IPS DF 4.7 (cell line): ENCODE data around the gene KRTAP13-3.

ENCODE experiments used
- DNase-seq: peaks from one replicate; pipeline ENCODE4 v3.0.0-alpha.2; 2013; ENCODE audit warnings: low spot score; ENCODE audit errors: extremely low read depth

KRTAP13-3 gene, protein sequence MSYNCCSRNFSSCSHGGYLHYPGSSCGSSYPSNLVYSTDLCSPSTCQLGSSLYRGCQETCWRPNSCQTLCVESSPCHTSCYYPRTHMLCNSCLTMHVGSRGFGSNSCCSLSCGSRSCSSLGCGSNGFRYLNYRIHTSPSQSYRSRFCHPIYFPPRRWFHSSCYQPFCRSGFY

DNA sequence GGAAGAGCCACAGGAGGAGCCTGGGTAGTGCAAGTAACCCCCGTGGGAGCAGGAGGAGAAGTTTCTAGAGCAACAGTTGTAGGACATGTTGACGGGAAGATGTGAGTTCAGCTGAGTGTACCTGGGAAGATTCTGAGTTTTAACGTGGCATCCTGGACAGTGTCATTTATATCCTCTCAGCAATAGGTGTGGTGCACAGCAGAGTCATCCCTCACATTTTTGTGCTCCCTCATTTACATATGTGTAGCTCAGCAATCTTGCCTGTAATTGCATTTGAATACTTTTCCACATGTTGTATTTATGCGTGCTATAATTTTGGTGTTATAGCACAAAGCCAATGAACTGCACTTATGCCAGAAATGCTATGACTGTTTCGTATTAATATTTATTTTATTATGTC is at the start of gene KRTAP13-3:
TSS of gene KRTAP13-3 (minus strand) at position 101 of the 400 bp plus-strand sequence. CDS start at position 87, 14 bp downstream.
- no peak for DNase-seq

DNA sequence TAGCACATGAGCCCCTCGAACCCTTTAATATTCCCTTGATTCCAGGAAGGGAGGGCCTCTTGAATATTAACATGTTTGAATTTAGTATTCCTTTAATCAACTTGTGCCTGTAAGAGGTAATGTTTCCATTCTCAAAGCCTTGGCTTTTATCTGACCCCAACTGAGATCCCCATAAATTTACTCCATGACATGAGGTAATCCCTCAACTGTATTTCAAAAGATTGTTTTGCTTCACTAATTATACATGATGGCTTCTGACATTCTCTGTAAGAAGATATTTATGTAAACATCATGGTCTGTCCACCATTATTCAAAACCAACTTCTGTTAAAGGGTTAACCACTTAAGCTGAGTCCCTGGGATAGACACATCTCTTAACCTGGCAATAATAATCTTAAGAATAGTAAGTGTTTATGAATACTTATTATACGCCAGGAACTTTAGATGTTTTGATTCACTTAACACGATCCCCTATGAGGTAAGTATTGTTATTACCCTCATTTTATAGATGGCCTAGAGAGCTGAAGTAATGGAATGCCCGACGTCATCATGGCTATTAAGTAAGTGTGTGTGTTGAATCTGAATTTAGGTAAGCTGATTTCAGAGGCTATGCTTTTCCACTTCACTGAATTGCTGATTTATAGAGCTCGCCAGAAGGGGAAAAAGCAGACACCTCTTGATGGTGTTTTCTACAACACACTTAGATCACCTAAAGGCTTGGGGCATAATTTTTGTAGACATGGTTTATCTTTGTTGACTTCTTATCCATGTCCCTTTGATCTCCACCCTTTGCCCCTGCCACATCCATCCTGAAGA is 43.4 kb upstream of the KRTAP13-3 start:
- no peak for DNase-seq

DNA sequence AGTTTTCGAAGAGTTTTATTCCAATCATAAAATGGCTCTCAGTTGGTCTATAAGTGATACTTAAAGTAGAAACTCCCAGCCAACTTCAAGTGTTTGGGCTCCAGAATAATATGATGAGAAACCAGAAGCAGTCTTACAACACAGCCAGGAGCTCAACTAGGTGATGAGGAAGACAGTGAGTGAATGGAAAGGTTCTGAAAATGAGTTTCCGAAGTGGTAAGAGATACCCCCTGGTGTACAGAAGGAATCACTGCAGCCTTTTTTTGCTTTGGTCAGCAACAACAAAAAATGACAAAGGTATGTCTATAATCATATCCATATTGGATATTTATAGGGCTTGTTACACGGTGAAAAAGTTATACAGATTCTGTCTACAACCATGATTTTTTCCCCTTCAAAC is 38.0 kb upstream of the KRTAP13-3 start:
- DNase-seq: no peak

DNA sequence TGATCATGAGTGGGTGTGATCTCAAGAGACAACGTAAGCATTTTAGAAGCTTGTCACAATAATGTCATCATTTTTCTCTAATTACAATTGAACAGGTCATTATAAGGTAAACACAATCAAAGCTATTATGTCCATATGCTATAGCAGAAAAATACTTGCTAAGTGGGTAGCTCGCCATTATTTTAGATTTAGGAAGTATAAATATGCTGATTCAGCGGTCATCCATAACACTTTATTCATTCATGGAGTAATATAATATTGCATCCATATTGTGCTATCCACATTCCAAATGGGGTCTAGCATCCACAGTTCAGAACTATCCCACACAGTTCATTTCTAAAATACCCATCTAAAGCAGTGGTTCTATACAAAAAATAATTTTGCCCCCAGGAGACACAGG is 22.8 kb upstream of the KRTAP13-3 start:
- DNase-seq: no peak

DNA sequence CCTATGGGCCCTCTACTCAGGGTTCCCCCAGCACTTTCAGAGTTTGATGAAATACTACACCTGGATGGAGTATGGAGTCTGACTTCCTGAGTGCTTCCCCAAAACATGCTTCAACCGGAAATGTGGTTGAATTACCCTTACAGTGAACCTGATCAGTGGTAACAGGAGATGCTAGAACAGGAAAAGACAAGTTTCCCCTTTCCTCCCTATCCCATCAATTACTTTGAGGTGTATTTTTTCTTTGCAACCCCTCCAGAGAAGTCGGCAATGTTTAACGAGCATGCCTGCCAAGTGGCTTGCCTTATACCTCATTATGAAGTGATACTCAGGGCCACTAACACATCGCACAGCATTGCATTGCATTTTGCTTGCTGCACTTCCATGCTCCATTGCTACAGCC is 21.3 kb upstream of the KRTAP13-3 start:
- DNase-seq: no peak

DNA sequence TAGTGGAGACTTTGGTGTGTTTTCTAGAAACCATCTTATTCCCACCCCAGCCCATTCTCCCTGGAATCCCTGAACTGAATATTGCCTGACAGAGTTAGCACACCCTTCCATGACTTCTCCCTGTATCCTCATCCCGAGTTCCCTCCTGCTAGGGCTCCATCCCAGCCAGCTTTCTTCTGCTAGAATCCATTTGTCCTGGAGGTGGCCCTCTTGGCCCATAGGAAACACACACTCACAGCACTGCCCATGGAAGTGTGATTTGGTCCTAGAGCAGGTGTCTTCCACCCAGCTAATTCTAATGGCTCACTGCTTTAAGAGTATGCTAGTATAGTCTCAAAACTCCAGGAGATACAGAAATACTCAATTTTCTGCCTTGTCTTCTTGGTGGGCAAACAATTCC is 18.5 kb upstream of the KRTAP13-3 start:
- no peak for DNase-seq

DNA sequence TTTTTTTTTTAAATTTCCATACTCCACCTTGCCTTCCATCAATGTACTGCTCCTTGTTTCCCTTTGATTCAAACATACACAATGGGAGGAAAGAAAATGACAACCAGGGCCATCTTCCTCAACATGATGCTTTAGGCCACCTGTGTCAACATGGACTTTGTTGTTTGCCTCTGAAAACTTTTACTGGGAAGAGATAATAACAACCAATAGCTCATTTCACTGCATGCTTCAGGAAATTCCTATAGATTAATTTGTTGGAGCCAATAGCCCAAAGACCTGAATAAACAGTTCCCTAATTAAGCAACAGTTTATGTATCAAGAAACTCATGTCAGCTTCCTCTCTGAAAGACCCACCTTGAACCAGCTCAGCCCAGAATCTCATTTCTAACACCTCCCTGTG is 17.5 kb upstream of the KRTAP13-3 start:
- DNase-seq: no peak

DNA sequence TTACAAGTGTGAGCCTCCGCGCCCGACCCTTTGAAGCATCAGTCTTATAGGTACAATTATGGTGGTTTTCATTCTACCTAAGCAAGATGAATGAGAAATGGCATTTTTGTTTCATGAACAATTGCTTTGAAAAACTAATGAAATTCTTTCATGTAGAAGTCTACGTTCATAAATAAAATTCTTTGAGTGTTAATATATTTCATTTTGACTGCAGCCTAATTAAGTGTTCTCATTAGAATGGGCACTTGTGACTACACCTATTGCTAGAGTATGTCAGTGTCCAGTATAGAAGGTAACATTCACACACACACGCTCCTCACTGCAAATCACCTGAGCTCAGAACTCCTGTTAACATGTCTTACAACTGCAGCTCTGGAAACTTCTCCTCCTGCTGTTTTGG is 14.2 kb upstream of the KRTAP13-3 start, which contains the start of gene KRTAP15-1:
TSS of gene KRTAP15-1 (plus strand) at position 301 of the 400 bp plus-strand sequence. CDS start at position 354, 53 bp downstream.
- no peak for DNase-seq

DNA sequence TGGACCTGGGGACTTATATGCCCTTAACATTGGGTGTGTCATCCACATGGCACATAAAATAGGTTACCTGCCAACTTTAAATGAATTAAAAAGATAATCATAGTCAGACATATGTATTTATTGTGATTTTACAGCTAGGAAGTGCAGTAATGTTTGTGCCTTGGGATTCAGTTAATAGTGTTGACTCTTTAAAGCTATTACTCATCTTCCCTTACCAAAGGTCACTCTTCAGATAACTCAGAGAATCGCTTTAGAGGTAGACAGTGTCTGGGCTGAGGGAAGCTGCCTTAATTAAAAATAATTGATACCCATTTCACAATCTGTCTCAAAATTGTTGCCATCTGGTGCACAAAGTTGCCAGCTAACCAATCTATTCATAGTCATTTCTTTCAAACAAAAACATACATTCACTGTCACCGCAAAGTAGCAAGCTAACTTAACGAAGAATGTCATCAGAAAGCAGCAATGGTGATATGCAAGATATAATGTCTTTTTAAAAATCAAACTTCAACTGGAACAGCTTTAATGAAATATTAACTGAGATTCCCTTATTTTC is 11.4 kb upstream of the KRTAP13-3 start:
- DNase-seq: no peak

DNA sequence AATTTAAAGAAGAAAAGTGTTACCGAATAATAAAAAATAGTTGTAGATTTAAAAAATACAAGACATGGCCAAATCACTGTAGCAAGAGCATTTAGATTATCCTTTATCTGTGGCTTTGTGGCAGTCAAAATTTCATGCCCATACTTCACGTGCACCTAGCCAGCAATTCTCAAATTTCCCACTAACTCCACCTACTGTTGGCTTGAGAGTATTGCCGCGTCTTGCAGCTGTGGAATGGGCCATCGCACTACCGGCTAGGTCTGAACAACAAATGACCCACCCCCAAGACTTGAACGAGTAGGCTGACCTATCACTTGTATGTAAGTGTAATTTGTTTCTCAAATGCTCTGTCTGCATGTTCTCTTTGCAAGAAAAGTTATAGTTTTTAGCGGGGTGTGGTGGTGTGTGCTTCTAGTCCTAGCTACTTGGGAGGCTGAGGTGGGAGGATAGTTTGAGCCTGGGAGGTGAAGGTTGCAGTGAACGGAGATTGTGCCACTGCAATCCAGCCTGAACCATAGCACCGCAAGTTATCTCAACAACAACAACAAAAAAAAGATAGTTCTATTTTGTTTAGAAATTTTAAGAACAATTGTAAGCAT is 8.4 kb upstream of the KRTAP13-3 start:
- DNase-seq: peak; percentile 44

DNA sequence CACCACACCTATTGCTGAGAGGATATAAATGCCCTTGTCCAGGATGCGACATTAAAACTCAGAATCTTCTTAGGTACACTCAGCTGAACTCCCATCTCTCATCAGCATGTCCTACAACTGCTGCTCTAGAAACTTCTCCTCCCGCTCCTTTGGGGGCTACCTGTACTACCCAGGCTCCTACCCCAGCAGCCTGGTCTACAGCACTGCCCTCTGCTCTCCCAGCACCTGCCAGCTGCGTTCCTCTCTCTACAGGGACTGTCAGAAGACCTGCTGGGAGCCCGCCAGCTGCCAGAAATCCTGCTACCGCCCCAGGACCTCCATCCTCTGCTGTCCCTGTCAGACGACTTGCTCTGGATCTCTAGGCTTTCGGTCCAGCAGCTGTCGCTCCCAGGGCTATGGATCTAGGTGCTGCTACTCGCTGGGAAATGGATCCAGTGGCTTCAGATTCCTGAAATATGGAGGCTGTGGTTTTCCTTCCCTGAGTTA is 4.5 kb upstream of the KRTAP13-3 start, which contains the start of gene KRTAP13-4:
TSS of gene KRTAP13-4 (plus strand) at position 51 of the 486 bp plus-strand sequence. CDS start at position 107, 56 bp downstream.
- DNase-seq: no peak

DNA sequence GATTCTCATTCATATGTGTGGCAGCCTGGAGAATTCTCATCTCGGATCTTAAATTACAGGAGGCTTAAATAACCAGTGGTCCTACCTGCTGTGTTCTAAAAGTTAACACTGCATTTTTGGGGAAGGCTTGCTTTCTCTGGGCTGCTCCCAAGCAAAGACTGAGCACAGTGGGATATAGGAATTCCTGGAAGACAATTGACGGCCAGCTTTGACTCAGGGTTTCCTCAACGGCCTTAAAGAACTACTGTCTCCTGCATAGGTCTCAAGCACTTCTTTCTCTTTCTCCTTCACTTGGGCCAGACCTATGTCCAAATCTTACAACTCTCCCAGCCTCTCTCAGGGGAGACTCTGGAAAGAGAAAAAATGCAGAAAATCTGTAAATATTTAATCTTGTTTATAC is 1.0 kb upstream of the KRTAP13-3 start:
- DNase-seq: peak; percentile 38

DNA sequence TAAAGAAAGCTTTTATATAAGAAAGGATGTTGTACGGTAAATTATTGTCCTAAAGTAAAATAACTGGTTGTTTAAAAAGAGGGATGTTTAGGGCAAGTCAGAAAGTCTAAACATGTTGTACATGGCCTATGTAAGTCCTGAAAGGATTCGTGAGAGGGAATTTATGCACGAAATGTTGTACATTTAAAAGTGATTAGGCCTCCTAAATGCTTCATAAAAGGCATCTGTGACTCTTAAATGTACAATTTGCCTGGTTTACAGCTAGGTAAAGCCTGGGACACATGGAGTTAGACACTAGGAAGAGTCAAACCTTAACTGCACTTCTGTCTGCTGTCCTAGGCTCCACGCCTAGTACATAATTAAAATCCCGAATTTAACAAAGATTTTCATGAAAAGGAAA is 9.7 kb downstream of the KRTAP13-3 start:
- DNase-seq: no peak

DNA sequence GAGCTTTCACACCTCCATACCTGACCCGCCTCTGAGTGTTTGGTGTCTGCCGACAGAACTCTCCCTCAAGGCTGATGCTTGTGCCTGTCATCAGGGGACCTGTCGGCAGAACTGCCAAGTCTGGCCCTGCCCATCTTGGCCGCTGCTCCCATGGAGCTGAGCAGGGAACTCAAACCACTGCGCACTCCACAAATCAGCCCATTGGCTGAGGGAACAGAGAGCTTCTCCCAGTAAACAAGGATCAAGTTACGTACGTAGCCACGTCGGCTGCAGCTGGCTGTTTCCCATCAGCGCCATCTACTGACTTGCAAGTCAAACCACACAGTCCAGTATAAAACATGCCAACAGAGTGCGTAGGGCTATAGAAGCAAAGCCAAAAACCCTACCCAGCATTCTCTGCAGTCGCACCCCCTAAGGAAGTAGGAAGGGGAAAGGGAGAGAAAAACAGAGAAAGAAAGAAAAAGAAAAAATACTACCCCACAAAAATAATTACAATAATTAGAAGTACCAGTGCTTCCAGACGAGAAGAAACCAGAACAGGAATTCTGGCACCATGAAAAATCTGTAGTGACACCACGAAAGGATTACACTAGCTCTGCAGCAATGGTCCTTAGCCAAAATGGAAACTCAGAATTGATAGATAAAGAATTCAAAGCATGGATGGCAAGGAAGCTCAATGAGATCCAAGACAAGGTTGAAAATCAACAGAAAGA is 16.8 kb downstream of the KRTAP13-3 start:
- peak; percentile 98 for DNase-seq

DNA sequence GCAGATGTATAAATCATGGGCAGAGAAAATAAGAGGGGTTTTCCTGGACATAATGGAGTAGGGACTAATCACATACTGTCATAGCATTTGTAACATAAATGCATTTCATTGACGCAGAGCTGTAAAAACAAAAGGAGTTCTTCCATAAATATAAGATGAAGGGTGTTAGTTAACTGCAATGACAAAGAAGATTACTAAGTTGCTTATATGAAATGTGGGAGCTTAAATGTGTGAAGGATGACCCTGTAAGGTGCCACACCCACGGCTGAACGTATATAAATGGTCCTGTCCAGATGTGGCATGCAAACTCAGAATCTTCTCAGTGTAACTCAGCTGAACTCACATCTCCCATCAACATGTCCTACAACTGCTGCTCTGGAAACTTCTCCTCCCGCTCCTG is 30.0 kb downstream of the KRTAP13-3 start, which contains the start of gene KRTAP13-1:
TSS of gene KRTAP13-1 (plus strand) at position 301 of the 400 bp plus-strand sequence. CDS start at position 357, 56 bp downstream.
- DNase-seq: no peak

DNA sequence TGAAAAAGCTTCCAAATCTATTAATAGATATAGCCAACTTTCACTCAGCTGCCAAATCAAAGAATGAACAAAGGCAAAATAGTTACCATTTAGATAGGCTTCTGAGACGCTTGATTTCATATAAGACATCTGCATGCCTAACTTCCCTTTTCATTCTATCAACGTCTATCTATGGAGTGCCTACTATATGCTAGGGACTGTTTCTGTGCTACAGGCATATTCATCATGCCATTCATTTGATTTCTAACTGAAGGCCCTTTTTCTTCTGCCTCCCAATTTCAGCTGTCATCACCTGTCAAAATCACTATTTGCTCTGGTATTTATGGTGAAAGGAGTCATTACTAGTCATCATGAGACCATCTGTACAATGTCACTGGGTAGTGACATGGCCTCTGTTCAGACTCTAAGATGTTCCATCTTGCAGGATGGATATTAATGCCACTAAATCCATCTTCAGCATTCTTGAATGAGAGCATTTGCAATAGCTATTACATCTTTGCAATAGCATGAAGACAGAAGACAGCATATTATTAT is 34.2 kb downstream of the KRTAP13-3 start:
- DNase-seq: no peak

DNA sequence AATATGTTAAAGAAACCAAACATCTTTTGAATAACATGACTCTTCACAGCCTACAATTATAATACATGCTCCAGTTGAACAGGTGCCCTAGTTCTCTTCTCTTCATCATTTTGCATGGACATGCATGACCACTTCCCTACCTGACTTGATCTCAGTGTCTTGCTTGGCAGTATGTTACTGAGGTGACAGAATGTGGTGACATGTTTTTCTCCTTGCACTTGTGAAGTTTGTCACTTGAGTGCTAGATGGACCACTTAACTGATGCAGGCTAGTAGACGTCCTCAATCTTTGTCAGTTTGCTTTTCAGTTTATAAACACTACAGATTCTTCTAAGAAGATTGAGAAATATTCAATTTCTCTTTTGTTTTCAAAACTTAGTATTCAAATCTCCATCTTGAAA is 43.5 kb downstream of the KRTAP13-3 start:
- no peak for DNase-seq
